HG03460 (cell line): Measurements from ENCODE around the gene LAMA3.

Source experiments
- ATAC-seq: cut with Tn5 transposase; IDR thresholded peaks from one replicate; pipeline ENCODE4 v1.9.1; 2021; ENCODE audit not compliant: unreplicated experiment

The LAMA3 gene

DNA sequence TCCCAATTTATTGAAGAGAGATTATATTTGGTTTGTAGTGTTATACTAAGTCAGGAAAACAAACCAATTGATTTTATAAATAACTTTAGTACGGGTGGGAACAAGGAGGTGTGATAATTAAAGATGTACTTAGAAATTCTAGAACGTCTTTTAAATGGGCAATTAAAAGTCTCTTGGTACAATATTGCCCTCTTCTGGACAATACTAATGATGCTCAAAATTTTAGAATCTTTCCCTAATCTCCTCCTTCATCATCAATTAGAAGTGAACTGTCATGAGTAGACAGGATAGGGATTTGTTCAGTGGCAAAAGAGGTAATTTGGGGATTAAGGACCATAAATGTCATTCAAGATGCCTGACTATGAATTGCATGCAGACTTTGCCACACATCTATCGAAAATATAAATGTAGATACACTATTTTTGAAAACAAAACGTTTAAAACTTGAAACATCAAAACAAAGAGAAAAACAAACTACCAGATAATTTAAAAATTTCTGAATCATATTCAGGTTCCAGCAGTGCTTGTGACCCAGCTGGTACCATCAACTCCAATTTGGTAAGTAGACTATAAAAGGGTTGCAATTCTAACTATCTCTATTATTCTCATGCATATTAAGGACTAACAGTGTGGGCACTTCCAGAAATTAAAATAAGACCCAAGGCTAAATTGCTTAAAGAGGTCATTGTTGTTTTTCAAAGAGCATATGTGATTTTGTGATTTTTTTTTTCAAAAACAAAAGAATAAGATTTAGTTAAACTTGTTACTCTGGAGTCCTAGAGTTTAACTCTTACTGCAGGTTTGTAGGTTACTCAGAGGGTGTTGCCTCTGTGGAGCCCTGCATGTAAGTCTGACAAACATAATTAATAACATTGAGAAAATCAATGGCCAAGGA lies 123.5 kb downstream of the LAMA3 start:
- no peak for ATAC-seq

- no peak for ATAC-seq
Observed at GRCh38 chr18:23814991-23815614, 125.8 kb downstream of the LAMA3 start.

- ATAC-seq, result no peak
Observed at GRCh38 chr18:23816021-23816420, 126.8 kb downstream of the LAMA3 start.

DNA sequence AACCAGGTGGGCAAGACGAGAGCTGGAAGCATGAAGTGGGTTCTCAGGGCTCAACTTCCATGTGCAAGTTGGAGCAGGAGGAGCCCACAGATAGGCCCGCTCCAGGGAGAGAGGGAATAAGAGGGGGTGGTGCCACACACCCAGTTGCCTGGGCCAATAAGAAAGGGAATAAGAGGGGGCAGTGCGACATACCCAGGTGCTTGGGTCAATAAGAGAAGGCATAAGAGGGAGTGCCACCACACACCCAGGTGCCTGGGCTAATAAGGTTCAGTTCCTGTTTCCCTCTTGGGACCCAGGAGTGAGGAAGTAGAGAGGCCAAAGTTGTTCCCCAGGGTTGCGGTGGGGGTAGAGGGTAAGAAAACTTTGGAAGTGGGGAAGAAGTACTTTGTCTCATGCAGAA lies 127.5 kb downstream of the LAMA3 start:
- ATAC-seq, result no peak

DNA sequence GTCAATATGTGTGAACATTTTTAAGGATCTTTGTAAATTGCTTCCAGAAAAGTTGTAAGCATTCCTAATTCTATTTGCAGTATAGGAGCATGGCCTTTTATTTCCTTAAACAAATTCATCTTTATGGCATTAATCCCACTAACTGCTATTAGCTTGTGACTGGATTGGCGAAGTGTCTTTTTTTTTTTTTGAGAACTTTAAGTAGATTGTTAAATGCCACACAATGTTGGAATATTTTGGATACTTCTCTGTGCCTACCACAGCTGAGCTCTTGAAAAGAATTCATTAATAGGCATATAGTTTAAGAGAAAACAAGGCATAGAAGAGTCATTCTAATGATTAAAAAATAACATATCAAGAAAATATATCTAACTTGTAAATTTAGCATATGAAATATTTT lies 129.7 kb downstream of the LAMA3 start:
- no peak for ATAC-seq

GRCh38 chr18:23822590-23823385 lies 133.5 kb downstream of the LAMA3 start:
- ATAC-seq, result no peak

- ATAC-seq, result no peak
Observed at GRCh38 chr18:23824240-23824639, 135.0 kb downstream of the LAMA3 start.

DNA sequence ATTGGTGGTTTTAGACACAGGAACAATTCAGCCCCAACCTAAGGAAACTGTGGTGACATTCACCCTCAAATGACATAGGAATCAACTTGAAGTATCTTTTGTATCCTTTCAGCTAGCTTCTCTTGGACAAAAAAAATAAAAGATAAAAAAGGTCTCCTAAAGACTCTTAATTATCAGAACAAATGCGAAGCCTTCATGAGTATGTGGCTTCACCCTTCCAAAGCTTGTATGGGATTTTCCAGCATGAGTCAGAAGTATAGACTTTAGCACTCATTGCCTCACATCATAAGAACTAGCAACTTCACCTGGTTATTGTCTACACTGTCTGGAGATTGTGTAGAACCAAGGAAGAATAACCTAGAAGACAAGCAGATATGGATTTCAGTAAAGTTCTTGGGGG lies 135.4 kb downstream of the LAMA3 start:
- ATAC-seq, result no peak

GRCh38 chr18:23825496-23825895 lies 136.2 kb downstream of the LAMA3 start:
- no peak for ATAC-seq

- ATAC-seq, result peak; percentile 73
Observed at GRCh38 chr18:23825978-23826405, 136.7 kb downstream of the LAMA3 start.

DNA sequence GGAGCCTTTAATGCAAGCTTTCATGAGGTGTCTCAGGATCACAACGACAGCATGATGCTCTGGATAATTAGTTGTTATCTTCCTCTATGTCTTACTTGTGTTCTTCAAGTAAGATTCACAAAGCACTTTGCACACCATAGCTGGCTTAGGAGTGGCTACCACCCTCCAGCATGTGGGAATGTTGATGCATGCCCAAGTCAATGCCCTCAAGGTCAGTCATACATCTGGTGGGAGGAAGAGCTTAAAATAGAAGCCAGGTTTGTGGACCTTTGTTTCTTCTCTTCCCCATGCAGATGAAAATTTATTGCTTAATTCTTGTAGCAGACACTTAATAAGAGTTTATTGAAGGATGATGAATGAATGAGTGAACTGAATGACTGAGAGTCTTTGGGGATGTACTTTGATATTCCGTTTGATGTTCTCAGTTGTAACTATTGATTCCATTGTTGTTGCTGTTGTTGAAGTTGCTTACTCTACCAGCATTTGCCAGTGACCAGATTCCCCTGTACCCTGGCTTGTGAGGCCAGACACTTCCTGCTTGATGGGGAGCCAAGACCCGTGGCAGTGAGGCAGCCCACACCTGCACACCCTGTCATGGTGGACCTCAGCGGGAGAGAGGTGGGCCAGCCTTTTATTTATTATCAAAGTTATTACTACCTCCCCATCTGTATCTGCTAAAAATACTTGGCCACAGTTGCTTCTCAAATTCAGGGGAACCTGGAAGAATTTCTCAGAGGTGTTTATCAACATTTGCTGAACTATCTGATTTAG lies 137.8 kb downstream of the LAMA3 start:
- no peak for ATAC-seq

DNA sequence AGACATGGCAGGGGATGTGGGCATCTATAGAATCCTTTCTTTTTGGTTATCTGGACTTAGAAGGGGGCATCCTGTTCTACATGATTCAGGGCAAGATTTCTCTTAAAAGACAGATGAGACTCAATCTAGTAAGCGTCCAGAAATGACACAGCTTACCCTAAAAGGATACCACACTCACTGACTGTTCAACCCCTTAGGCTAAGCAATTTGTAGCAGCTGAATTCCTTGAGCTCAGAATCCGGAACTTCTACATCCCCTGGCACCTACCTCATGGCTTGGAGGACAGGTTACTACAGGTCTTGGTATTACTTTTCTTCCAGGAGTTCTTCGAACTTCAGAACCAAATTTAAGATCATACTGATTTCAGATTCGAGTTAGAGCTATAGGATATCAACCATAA lies 138.4 kb downstream of the LAMA3 start:
- no peak for ATAC-seq

GRCh38 chr18:23828426-23828825 lies 139.2 kb downstream of the LAMA3 start:
- peak; percentile 89 for ATAC-seq

- ATAC-seq, result no peak
Observed at GRCh38 chr18:23832911-23833310, 143.7 kb downstream of the LAMA3 start.

GRCh38 chr18:23833714-23834113 lies 144.5 kb downstream of the LAMA3 start:
- no peak for ATAC-seq

- no peak for ATAC-seq
Observed at GRCh38 chr18:23835091-23835490, 145.8 kb downstream of the LAMA3 start.

- no peak for ATAC-seq
Observed at GRCh38 chr18:23835506-23835905, 146.3 kb downstream of the LAMA3 start.

DNA sequence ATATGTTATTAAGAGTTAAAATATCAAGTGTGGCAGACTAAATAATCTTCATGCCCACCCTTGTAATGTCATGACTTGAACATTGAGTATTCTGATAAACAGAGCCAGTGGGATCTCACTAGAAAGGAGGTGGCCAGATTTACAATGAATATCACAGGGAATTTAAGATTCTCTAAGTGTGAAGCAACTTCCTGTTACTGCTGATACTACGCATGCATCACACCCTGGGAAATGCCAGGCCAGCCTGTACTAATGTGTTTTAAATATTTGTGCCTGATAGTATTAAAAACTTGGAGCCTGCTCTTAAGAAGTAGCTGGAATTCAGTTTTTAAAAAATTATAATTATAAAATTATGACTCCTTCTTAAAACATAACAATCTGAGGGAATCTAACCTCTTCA lies 148.3 kb downstream of the LAMA3 start:
- no peak for ATAC-seq

DNA sequence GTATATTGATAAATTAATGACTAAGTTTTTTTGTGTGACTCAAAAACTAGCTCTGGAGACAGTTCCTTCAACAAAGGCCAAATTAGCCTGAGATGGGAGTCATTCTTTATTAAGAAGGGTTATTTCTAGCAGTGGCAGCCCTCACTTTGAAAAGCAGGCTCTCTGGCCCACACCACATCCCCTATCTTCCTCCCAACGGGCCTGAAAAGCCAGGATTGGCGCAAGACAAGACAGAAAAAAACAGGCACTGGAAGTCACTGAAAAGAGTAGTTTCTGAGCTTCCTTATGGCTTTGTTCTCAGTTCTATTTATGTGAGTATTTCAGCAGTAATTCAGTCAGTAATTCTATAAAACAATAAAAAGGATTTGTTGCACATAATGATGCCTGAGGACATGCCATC lies 149.0 kb downstream of the LAMA3 start:
- no peak for ATAC-seq

GRCh38 chr18:23838801-23839366 lies 149.6 kb downstream of the LAMA3 start:
- no peak for ATAC-seq

DNA sequence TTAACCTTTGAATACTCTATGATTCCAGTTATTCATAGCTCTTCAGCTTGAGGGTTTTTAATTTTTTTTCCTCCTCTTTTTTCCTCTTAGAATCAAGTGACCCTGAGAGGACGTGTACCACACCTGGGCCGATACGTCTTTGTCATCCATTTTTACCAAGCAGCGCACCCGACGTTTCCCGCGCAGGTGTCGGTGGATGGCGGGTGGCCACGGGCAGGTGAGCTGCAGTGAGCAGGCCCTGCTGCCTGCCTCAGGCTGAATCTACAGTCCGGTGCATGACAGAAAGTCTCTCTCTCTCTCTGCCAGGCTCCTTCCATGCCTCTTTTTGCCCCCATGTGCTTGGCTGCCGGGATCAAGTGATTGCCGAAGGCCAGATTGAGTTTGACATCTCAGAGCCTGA lies 153.1 kb downstream of the LAMA3 start:
- no peak for ATAC-seq
